ENCODE measurements around the gene NCL. TPM values are rescaled to one million over a fixed set of nuclear protein-coding genes. Genes with fewer than 3 reads are reported as not detected.
"Not testable (repeated sequence)": the region's sequence is repeated elsewhere in the genome, so short reads cannot be mapped to it uniquely, and the experiment has no call there.

NCL gene
- total and polyA plus RNA-seq, 2 of the 4 experiments (the other 2 are of a cell fraction), result 267 to 289 TPM

DNA sequence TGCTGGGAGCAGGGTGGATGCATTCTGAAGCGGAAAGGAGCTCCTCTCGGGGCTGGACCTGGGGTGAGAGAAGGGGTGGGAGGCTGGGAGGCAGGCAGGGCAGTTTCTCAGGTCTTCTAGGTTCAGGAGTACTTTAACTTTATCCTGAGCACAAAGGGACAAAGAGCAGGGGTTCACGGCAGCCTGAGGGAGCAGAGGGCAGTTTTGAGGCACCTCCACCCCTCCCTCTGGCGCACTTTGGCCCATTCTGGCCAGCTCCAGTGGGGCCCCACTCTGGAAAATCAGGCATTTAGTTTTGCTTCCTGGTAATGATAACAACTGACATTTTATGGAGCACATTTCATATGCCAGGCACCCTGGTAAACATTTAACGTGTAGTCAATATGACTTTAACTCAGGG, 54.5 kb downstream of the NCL start:
- in situ Hi-C loops (cut with MboI; ENCODE audit: low sequenced_read_pairs), result loop anchor here (5.0 to 10.0 kb wide), 3 partner anchors 112 to 305 kb away; no protein-coding TSS in a partner anchor
- POLR2A ChIA-PET (ENCODE audit: unreplicated experiment), result interaction anchor here (0.7 kb wide), 1 partner anchor 310 kb away, joined by 19 read pairs; no protein-coding TSS in a partner anchor
- H3K4me1 ChIP-seq (ENCODE audit: control insufficient read depth, insufficient read depth, low read length), result peaks cover 7% of the 10 kb centered on the region

DNA sequence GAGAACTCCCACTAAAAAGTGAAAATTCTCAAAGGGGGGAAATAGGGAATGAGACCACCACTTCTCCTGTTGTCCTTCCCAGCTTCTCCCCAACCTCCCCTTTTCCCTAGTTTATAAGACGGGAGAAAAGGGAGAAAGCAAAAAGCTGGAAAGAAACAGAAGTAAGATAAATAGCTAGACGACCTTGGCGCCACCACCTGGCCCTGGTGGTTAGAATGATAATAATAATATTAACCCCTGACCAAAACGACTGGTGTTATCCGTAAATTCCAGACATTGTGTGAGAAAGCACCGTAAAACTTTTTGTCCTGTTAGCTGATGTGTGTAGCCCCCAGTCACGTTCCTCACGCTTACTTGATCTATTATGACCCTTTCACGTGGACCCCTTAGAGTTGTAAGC, 56.0 kb downstream of the NCL start:
- H3K56ac ChIP-seq (ENCODE audit: extremely low read depth, insufficient read depth, low read length); H2AFZ ChIP-seq (replicated peaks; ENCODE audit: low read length, poor library complexity); H2AK9ac ChIP-seq (replicated peaks; ENCODE audit: low read depth, low read length, poor library complexity); H3K14ac ChIP-seq (replicated peaks; ENCODE audit: low read depth, low read length); H2BK5ac ChIP-seq (ENCODE audit: low read depth, low read length, poor library complexity, severe bottlenecking); H3K18ac ChIP-seq (ENCODE audit: low read depth, low read length); H3K27me3 ChIP-seq (ENCODE audit: control insufficient read depth, insufficient read depth, low read length); in situ Hi-C loops (cut with MboI; ENCODE audit: low sequenced_read_pairs); H2BK15ac ChIP-seq (ENCODE audit: low read depth, low read length); H3K36me3 ChIP-seq (ENCODE audit: control insufficient read depth, insufficient read depth, low read length); H4K5ac ChIP-seq (ENCODE audit: low read depth, low read length); POLR2A ChIA-PET (ENCODE audit: unreplicated experiment); H3K4me3 ChIP-seq (ENCODE audit: insufficient read depth, low read depth, low read length); H3K9me1 ChIP-seq (ENCODE audit: insufficient read depth, low read length); H4K8ac ChIP-seq (ENCODE audit: low read depth in 2 of 2, low read length in 2 of 2); H3K79me1 ChIP-seq (ENCODE audit: low read depth in 1 of 2, low read length in 2 of 2); BruUV-seq (replicated peaks); H2AK5ac ChIP-seq (ENCODE audit: low read depth, low read length); H3K9me3 ChIP-seq (ENCODE audit: control insufficient read depth, insufficient read depth, low read length); ATAC-seq (ENCODE audit: low read depth); H4K91ac ChIP-seq (ENCODE audit: insufficient read depth, low read depth, low read length); H3K23ac ChIP-seq (ENCODE audit: low read depth, low read length); DNase-seq; intact Hi-C loops (cut with micrococcal nuclease); H3K4me2 ChIP-seq (ENCODE audit: low read depth, low read length); dilution Hi-C loops (cut with HindIII; ENCODE audit: low sequenced_read_pairs, unreplicated experiment); H3K27ac ChIP-seq (ENCODE audit: insufficient read depth, low read length); H3K9ac ChIP-seq (ENCODE audit: low read depth, low read length); H2BK120ac ChIP-seq (ENCODE audit: low read depth, low read length); H2BK20ac ChIP-seq (ENCODE audit: low read depth, low read length); H3K4me1 ChIP-seq (ENCODE audit: control insufficient read depth, insufficient read depth, low read length); H4K20me1 ChIP-seq (ENCODE audit: insufficient read depth, low read length); H3K4ac ChIP-seq (ENCODE audit: low read depth, low read length): not testable (repeated sequence)
- CTCF ChIA-PET, result interaction anchor here (0.7 to 1.4 kb wide), 2 partner anchors 111 to 182 kb away, joined by 3 read pairs; no protein-coding TSS in a partner anchor
- WGBS, 2 experiments (ENCODE audit: extremely low coverage in 2 of 2, insufficient read length in 1 of 2), result no CpG with 5 or more reads among the region's 9 CpGs

More for the DNA sequence above, 54.5 kb downstream of the NCL start:
- DNase-seq (no peak), ATAC-seq (ENCODE audit: low read depth) (no peak)
- no peaks in the 10 kb centered on the region for H4K20me1 ChIP-seq (ENCODE audit: insufficient read depth, low read length)
- H3K4ac ChIP-seq (ENCODE audit: low read depth, low read length), result no peak overlapping the region; the same call in 1 of the 2 replicates
- no peak overlapping the region for H2BK5ac ChIP-seq (ENCODE audit: low read depth, low read length, poor library complexity, severe bottlenecking)
- no peak overlapping the region for H2AFZ ChIP-seq (replicated peaks; ENCODE audit: low read length, poor library complexity)
- dilution Hi-C loops (cut with HindIII; ENCODE audit: low sequenced_read_pairs, unreplicated experiment) (no loop called here), intact Hi-C loops (cut with micrococcal nuclease) (no loop called here)
- no peak for TF ChIP-seq RAD21 (IDR thresholded peaks at IDR 0.05; ENCODE audit: low read length)
- TF ChIP-seq, protein P1, sequence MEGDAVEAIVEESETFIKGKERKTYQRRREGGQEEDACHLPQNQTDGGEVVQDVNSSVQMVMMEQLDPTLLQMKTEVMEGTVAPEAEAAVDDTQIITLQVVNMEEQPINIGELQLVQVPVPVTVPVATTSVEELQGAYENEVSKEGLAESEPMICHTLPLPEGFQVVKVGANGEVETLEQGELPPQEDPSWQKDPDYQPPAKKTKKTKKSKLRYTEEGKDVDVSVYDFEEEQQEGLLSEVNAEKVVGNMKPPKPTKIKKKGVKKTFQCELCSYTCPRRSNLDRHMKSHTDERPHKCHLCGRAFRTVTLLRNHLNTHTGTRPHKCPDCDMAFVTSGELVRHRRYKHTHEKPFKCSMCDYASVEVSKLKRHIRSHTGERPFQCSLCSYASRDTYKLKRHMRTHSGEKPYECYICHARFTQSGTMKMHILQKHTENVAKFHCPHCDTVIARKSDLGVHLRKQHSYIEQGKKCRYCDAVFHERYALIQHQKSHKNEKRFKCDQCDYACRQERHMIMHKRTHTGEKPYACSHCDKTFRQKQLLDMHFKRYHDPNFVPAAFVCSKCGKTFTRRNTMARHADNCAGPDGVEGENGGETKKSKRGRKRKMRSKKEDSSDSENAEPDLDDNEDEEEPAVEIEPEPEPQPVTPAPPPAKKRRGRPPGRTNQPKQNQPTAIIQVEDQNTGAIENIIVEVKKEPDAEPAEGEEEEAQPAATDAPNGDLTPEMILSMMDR (conservative IDR thresholded peaks at IDR 0.05; ENCODE audit: low read depth, low read length), result no peak
- no peaks in the 10 kb centered on the region; the same call in 1 of the 2 replicates for H3K9me1 ChIP-seq (ENCODE audit: insufficient read depth, low read length)
- BruUV-seq (replicated peaks), result no TSS peak
- 100% methylated on average over 2 of the region's 5 CpGs; no CpG with 5 or more reads in 1 of the 2 experiments for WGBS, 2 experiments (ENCODE audit: extremely low coverage in 2 of 2, insufficient read length in 1 of 2)
- H3K9me3 ChIP-seq (ENCODE audit: control insufficient read depth, insufficient read depth, low read length), result no peaks in the 10 kb centered on the region
- H3K79me1 ChIP-seq (ENCODE audit: low read depth in 1 of 2, low read length in 2 of 2), result no peaks in the 10 kb centered on the region
- H2BK20ac ChIP-seq (ENCODE audit: low read depth, low read length), result 0 out of 2 replicates have a peak overlapping the region, but pooled peaks have one; percentile 45
- no peak overlapping the region for H3K14ac ChIP-seq (replicated peaks; ENCODE audit: low read depth, low read length)
- CTCF ChIA-PET, result interaction anchor here (0.8 kb wide), 1 partner anchor 53 kb away, joined by 4 read pairs; no protein-coding TSS in a partner anchor
- no peak overlapping the region for H4K91ac ChIP-seq (ENCODE audit: insufficient read depth, low read depth, low read length)
- no peaks in the 10 kb centered on the region for H3K36me3 ChIP-seq (ENCODE audit: control insufficient read depth, insufficient read depth, low read length)
- no peak overlapping the region for H2AK5ac ChIP-seq (ENCODE audit: low read depth, low read length)
- H3K27ac ChIP-seq (ENCODE audit: insufficient read depth, low read length), result no peak overlapping the region
- H3K4me2 ChIP-seq (ENCODE audit: low read depth, low read length), result no peak overlapping the region
- H2AK9ac ChIP-seq (replicated peaks; ENCODE audit: low read depth, low read length, poor library complexity), result peak overlapping the region; percentile 37
- no peak overlapping the region for H3K23ac ChIP-seq (ENCODE audit: low read depth, low read length)
- no peak overlapping the region for H3K18ac ChIP-seq (ENCODE audit: low read depth, low read length)
- H4K8ac ChIP-seq (ENCODE audit: low read depth in 2 of 2, low read length in 2 of 2), result no peak overlapping the region
- H2BK15ac ChIP-seq (ENCODE audit: low read depth, low read length), result no peak overlapping the region
- H3K27me3 ChIP-seq (ENCODE audit: control insufficient read depth, insufficient read depth, low read length), result no peaks in the 10 kb centered on the region
- no peak overlapping the region for H3K9ac ChIP-seq (ENCODE audit: low read depth, low read length)
- H2BK120ac ChIP-seq (ENCODE audit: low read depth, low read length), result peak overlapping the region; percentile 66; the same call in 1 of the 2 replicates
- H4K5ac ChIP-seq (ENCODE audit: low read depth, low read length), result no peak overlapping the region
- no peak overlapping the region for H3K4me3 ChIP-seq (ENCODE audit: insufficient read depth, low read depth, low read length)
- no peak overlapping the region for H3K56ac ChIP-seq (ENCODE audit: extremely low read depth, insufficient read depth, low read length)
